Panc1 (cell line): ENCODE measurements around the gene SLC10A2. TPM values are rescaled to one million over a fixed set of nuclear protein-coding genes. Genes with fewer than 3 reads are reported as not detected.

Source experiments
- ATAC-seq: fragments of 200-7000 bp; cut with Tn5 transposase; 2 replicates; pipeline ENCODE4 v1.9.1; 2020; ENCODE audit warnings: mild to moderate bottlenecking, moderate library complexity
- BruUV-seq: library from RNA; stranded (reverse); fragments of 400-500 nt; replicated peaks from 2 replicates; lab custom pipeline; 2021; lab: Mats Ljungman, UMichigan
- CTCF ChIA-PET: fragments of 300-600 bp; sonication (Branson Sonifier 250); formaldehyde crosslinking; loops from one replicate; lab custom pipeline; 2022; ENCODE audit warnings: antibody characterized with exemption; lab: Charles Lee
- POLR2A ChIA-PET: fragments of 300-600 bp; sonication (Branson Sonifier 250); formaldehyde crosslinking; loops from one replicate; lab custom pipeline; 2022; ENCODE audit warnings: antibody characterized with exemption; lab: Charles Lee
- DNase-seq: peaks from one replicate; pipeline ENCODE4 v3.0.0-alpha.2; 2010; ENCODE audit warnings: low read depth, low spot score
- H3K27ac ChIP-seq: 2 replicates; pipeline ENCODE4 v1.5.1; 2011; ENCODE audit warnings: mild to moderate bottlenecking, low read length, inconsistent platforms
- H3K27me3 ChIP-seq: fragments of 200-500 bp; sonication (Bioruptor generic); 2 replicates; pipeline ENCODE4 v1.6.0; 2014; ENCODE audit warnings: low read length, inconsistent platforms; ENCODE audit not compliant: control insufficient read depth, insufficient read depth
- H3K36me3 ChIP-seq: fragments of 200-500 bp; sonication (Bioruptor generic); 2 replicates; pipeline ENCODE4 v1.5.1; 2014; ENCODE audit warnings: inconsistent platforms, mild to moderate bottlenecking, low read length, moderate library complexity; ENCODE audit not compliant: control insufficient read depth, insufficient read depth
- H3K4me1 ChIP-seq: 2 replicates; pipeline ENCODE4 v1.5.1; 2011; ENCODE audit warnings: inconsistent platforms, mild to moderate bottlenecking, low read length, moderate library complexity; ENCODE audit not compliant: control insufficient read depth, insufficient read depth
- H3K4me3 ChIP-seq, 2 experiments: 2 replicates each; pipeline ENCODE4 v1.5.1; 2011 to 2012; ENCODE audit warnings: low read depth in 2 of 2, low read length in 2 of 2, mild to moderate bottlenecking in 2 of 2, inconsistent platforms in 1 of 2, moderate library complexity in 1 of 2
- H3K9me3 ChIP-seq: fragments of 200-500 bp; sonication (Bioruptor generic); 2 replicates; pipeline ENCODE4 v1.5.1; 2014; ENCODE audit warnings: low read depth, mild to moderate bottlenecking, inconsistent platforms, low read length, moderate library complexity; ENCODE audit not compliant: control insufficient read depth, insufficient read depth
- POLR2AphosphoS5 ChIP-seq: IDR thresholded peaks from 2 replicates; pipeline ENCODE4 v1.6.1; 2012; ENCODE audit warnings: mild to moderate bottlenecking, low read depth, low read length, moderate library complexity
- SIN3A ChIP-seq: IDR thresholded peaks from 2 replicates; pipeline ENCODE4 v1.6.1; 2012; ENCODE audit warnings: low read depth, mild to moderate bottlenecking, low read length, moderate library complexity, borderline replicate concordance; ENCODE audit not compliant: insufficient read depth
- TCF7L2 ChIP-seq: IDR thresholded peaks from 2 replicates; pipeline ENCODE4 v1.6.1; 2011; ENCODE audit warnings: mild to moderate bottlenecking, low read depth, low read length, inconsistent platforms
- in situ Hi-C: cut with HindIII; loops from 2 replicates; pipeline ENCODE4 v1.10.0; 2016; ENCODE audit warnings: low sequenced_read_pairs, low pct_unique_long_range_greater_than_20kb
- intact Hi-C: fragments of 100-400 bp; cut with micrococcal nuclease; formaldehyde crosslinking; loops from one replicate; pipeline ENCODE4 v1.10.0; 2022; ENCODE audit not compliant: unreplicated experiment
- total RNA-seq: library from RNA; stranded (reverse); gene quantifications from one replicate; pipeline ENCODE4 v1.2.1, GENCODE V29; 2021; ENCODE audit not compliant: unreplicated experiment
- TF ChIP-seq, protein P1 (sequence below), 2 experiments: IDR thresholded peaks; 2 replicates each; pipeline ENCODE4 v1.6.1; 2011 to 2012; ENCODE audit warnings: low read depth in 2 of 2, control low read depth in 1 of 2, low read length in 1 of 2, mild to moderate bottlenecking in 1 of 2, moderate library complexity in 1 of 2; ENCODE audit not compliant: insufficient read depth in 1 of 2
- TF ChIP-seq, protein P2 (sequence below): fragments of 450-650 bp; IDR thresholded peaks from 2 replicates; pipeline ENCODE4 v1.5.1; 2017; ENCODE audit warnings: mild to moderate bottlenecking

SLC10A2 gene
- total RNA-seq, 1 experiment from 2014 or later = not detected

DNA sequence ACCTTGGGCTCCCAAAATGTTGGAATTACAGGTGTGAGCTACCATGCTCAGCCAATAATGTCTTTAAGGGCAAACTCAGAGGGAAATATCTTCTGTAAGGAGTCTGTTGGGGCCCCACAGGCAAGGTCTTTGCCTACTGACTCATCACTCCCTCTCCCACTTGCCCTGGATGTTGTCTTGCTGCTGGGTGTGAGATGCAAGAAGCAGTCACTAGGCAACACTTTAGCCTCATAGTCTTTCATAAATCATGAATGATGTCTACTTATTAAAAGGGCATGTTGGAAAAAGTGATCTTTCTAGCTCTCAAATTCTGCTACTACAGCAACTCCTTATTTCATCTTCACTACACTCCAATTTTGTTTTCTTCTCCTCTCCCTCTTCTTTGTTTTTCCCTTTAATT, 34.6 kb upstream of the SLC10A2 start:
- ATAC-seq (no peak), DNase-seq (no peak)
- POLR2A ChIA-PET = no interaction called here
- TF ChIP-seq TCF7L2 (no peak), POLR2AphosphoS5 (no peak), SIN3A (no peak)
- TF ChIP-seq, protein P1, sequence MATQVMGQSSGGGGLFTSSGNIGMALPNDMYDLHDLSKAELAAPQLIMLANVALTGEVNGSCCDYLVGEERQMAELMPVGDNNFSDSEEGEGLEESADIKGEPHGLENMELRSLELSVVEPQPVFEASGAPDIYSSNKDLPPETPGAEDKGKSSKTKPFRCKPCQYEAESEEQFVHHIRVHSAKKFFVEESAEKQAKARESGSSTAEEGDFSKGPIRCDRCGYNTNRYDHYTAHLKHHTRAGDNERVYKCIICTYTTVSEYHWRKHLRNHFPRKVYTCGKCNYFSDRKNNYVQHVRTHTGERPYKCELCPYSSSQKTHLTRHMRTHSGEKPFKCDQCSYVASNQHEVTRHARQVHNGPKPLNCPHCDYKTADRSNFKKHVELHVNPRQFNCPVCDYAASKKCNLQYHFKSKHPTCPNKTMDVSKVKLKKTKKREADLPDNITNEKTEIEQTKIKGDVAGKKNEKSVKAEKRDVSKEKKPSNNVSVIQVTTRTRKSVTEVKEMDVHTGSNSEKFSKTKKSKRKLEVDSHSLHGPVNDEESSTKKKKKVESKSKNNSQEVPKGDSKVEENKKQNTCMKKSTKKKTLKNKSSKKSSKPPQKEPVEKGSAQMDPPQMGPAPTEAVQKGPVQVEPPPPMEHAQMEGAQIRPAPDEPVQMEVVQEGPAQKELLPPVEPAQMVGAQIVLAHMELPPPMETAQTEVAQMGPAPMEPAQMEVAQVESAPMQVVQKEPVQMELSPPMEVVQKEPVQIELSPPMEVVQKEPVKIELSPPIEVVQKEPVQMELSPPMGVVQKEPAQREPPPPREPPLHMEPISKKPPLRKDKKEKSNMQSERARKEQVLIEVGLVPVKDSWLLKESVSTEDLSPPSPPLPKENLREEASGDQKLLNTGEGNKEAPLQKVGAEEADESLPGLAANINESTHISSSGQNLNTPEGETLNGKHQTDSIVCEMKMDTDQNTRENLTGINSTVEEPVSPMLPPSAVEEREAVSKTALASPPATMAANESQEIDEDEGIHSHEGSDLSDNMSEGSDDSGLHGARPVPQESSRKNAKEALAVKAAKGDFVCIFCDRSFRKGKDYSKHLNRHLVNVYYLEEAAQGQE (IDR thresholded peaks at IDR 0.05; ENCODE audit: insufficient read depth in 1 of 2, low read depth in 2 of 2, low read length in 1 of 2) = no peak
- TF ChIP-seq, protein P2, sequence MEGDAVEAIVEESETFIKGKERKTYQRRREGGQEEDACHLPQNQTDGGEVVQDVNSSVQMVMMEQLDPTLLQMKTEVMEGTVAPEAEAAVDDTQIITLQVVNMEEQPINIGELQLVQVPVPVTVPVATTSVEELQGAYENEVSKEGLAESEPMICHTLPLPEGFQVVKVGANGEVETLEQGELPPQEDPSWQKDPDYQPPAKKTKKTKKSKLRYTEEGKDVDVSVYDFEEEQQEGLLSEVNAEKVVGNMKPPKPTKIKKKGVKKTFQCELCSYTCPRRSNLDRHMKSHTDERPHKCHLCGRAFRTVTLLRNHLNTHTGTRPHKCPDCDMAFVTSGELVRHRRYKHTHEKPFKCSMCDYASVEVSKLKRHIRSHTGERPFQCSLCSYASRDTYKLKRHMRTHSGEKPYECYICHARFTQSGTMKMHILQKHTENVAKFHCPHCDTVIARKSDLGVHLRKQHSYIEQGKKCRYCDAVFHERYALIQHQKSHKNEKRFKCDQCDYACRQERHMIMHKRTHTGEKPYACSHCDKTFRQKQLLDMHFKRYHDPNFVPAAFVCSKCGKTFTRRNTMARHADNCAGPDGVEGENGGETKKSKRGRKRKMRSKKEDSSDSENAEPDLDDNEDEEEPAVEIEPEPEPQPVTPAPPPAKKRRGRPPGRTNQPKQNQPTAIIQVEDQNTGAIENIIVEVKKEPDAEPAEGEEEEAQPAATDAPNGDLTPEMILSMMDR = no peak
- no TSS peak for BruUV-seq
- Histone ChIP-seq H3K4me1 (no peaks in the 10 kb centered on the region), H3K36me3 (no peaks in the 10 kb centered on the region), H3K27ac (no peak overlapping the region), H3K4me3 (no peak overlapping the region), H3K27me3 (no peaks in the 10 kb centered on the region), H3K9me3 (no peaks in the 10 kb centered on the region)
- in situ Hi-C loops = no loop called here
- intact Hi-C loops = no loop called here
- CTCF ChIA-PET = no interaction called here

DNA sequence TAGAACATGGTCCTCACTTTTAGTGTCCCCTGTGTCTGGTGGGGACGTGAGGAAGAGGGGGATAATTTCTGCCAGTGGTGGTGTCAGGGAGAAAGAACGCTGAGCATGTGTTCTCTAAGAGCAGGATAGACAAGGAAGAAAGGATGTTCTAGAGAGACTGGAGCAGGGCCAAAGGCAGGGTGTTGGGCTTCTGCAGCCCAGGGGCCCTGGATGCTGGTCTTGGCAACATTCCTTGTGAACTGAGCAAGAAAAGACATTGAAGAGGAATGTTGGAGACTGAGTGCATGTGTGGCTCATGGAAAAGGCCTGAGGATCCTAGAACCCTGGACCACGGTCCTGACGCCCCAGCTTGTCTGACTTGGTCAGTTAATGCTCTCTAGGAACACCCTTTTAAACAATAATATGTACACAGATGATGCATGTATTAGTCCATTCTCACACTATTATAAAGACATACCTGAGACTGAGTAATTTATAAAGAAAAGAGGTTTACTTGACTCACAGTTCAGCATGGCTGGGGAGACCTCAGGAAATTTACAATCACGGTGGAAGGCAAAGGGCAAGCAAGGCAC, 33.6 kb upstream of the SLC10A2 start:
- Histone ChIP-seq H3K4me1 (no peaks in the 10 kb centered on the region), H3K36me3 (no peaks in the 10 kb centered on the region), H3K27ac (no peak overlapping the region), H3K9me3 (no peaks in the 10 kb centered on the region), H3K27me3 (no peaks in the 10 kb centered on the region), H3K4me3 (no peak overlapping the region)
- DNase-seq = no peak
- ATAC-seq = no peak
- in situ Hi-C loops = no loop called here
- CTCF ChIA-PET = no interaction called here
- TF ChIP-seq SIN3A (no peak), POLR2AphosphoS5 (no peak), TCF7L2 (no peak)
- TF ChIP-seq, protein P2 = no peak
- TF ChIP-seq, protein P1 (IDR thresholded peaks at IDR 0.05; ENCODE audit: insufficient read depth in 1 of 2, low read depth in 2 of 2, low read length in 1 of 2) = no peak
- POLR2A ChIA-PET = no interaction called here
- intact Hi-C loops = no loop called here
- no TSS peak for BruUV-seq
